CD4-positive, alpha-beta T cell (primary cell): Measurements from ENCODE around the gene IL17C. TPM values are rescaled to one million over a fixed set of nuclear protein-coding genes. Genes with fewer than 3 reads are reported as not detected.

Experiments used
- ATAC-seq: fragments of 200-7000 bp; cut with Tn5 transposase; one replicate; pipeline ENCODE4 v1.10.0; 2022; ENCODE audit warnings: mild to moderate bottlenecking; ENCODE audit not compliant: poor library complexity
- CTCF ChIA-PET: fragments of 350-600 bp; sonication (Branson Sonifier 250); formaldehyde crosslinking; loops from one replicate; lab custom pipeline; 2021; ENCODE audit warnings: antibody characterized with exemption, inconsistent platforms; lab: Charles Lee
- POLR2A ChIA-PET: fragments of 350-600 bp; sonication (Branson Sonifier 250); formaldehyde crosslinking; loops from one replicate; lab custom pipeline; 2021; ENCODE audit warnings: antibody characterized with exemption, inconsistent platforms; lab: Charles Lee
- DNase-seq, 14 experiments: peaks; one replicate each; pipeline ENCODE4 v3.0.0-alpha.2; 2013 to 2020; ENCODE audit warnings: mixed read lengths in 2 of 14
- H3K27ac ChIP-seq, 2 donors: one replicate each; pipeline versions ENCODE4 v1.5.1 to v1.7.0; 2013; ENCODE audit warnings: low read length in 2 of 2, low read depth in 1 of 2, mild to moderate bottlenecking in 1 of 2
- H3K27me3 ChIP-seq, 2 experiments: 1 replicate in 1 of 2; 2 replicates in 1 of 2; pipeline versions ENCODE4 v1.6.1 to v1.7.0; 2013; ENCODE audit warnings: low read length in 2 of 2, control low read depth in 1 of 2, mild to moderate bottlenecking in 1 of 2, moderate library complexity in 1 of 2; ENCODE audit not compliant: insufficient read depth in 2 of 2, control insufficient read depth in 1 of 2
- H3K36me3 ChIP-seq: one replicate; pipeline ENCODE4 v1.6.1; 2013; ENCODE audit warnings: low read length, control low read depth; ENCODE audit not compliant: insufficient read depth
- H3K4me1 ChIP-seq: one replicate; pipeline ENCODE4 v1.6.1; 2013; ENCODE audit warnings: low read length, control low read depth; ENCODE audit not compliant: insufficient read depth
- H3K4me3 ChIP-seq: one replicate; pipeline ENCODE4 v1.5.1; 2013; ENCODE audit warnings: mild to moderate bottlenecking, low read length, moderate library complexity
- H3K9me3 ChIP-seq, 2 experiments: 1 replicate in 1 of 2; 2 replicates in 1 of 2; pipeline versions ENCODE4 v1.6.1 to v1.7.0; 2013; ENCODE audit warnings: low read length in 2 of 2, mild to moderate bottlenecking in 2 of 2, control low read depth in 1 of 2, moderate library complexity in 1 of 2; ENCODE audit not compliant: control insufficient read depth in 1 of 2, insufficient read depth in 1 of 2
- H3K27ac Mint-ChIP-seq: one replicate; pipeline ENCODE4 v1.8.0; 2020; ENCODE audit warnings: mixed read lengths
- H3K27me3 Mint-ChIP-seq: one replicate; pipeline ENCODE4 v1.8.0; 2021; ENCODE audit warnings: mixed read lengths
- H3K36me3 Mint-ChIP-seq: one replicate; pipeline ENCODE4 v1.8.0; 2021; ENCODE audit warnings: low read depth, mixed read lengths
- H3K4me1 Mint-ChIP-seq: one replicate; pipeline ENCODE4 v1.8.0; 2021; ENCODE audit warnings: low read depth, mixed read lengths
- H3K4me3 Mint-ChIP-seq: one replicate; pipeline ENCODE4 v1.8.0; 2020; ENCODE audit warnings: mild to moderate bottlenecking, mixed read lengths
- H3K9me3 Mint-ChIP-seq: one replicate; pipeline ENCODE4 v1.8.0; 2020; ENCODE audit warnings: mixed read lengths
- intact Hi-C, 2 experiments: fragments of 100-400 bp; cut with DNase I in 1 of 2; cut with micrococcal nuclease in 1 of 2; formaldehyde crosslinking; loops; one replicate each; pipeline versions ENCODE4 v1.15.1 to v1.9.0; 2023 to 2025; cut with DNase I, micrococcal nuclease
- total RNA-seq, 174 experiments: library from RNA in 2 of 174; stranded (reverse) in 2 of 174; gene quantifications; one replicate each; pipeline ENCODE4 v1.2.3 and lab custom pipeline; 2021 to 2026
- TF ChIP-seq, protein P1 (sequence below): fragments of 200-600 bp; IDR thresholded peaks from one replicate; pipeline ENCODE4 v1.8.0; 2022; ENCODE audit warnings: antibody characterized with exemption, mild to moderate bottlenecking

Gene IL17C
- total RNA-seq, 2 experiments from 2014 or later, result 0.77 TPM; not detected in 1

DNA sequence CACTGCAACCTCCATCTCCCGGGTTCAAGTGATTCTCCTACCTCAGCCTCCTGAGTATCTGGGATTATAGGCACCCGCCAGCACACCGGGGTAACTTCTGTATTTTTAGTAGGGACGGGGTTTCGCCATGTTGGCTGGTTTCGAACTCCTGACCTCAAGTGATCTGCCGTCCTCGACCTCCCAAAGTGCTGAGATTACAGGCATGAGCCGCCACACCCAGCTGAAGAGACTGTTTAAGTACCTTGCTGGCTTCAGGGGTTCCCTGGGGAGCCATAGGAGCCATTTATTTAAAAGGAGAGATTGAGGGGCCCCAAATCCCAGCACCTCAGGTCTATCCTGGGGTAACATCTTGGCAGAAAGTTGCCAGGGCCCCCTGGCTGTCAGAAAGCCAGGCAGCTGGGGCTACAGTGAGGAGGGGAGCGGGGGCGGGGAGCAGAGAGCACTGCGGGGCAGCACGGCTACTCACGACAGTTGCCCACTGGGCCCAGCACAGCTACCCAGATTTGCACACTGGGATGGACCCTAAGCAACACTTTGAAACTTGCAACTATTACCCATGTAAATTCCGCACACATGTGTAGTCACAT is 46.3 kb downstream of the IL17C start:
- Mint-ChIP-seq H3K27ac (peak overlapping the region; percentile 80), H3K4me3 (peak overlapping the region; percentile 87), H3K36me3 (peaks cover 19% of the 10 kb centered on the region), H3K4me1 (peaks cover 50% of the 10 kb centered on the region), H3K27me3 (no peaks in the 10 kb centered on the region), H3K9me3 (no peaks in the 10 kb centered on the region)
- H3K4me1 ChIP-seq, result peaks cover 78% of the 10 kb centered on the region
- POLR2A ChIA-PET, result interaction anchor here (0.7 to 4.7 kb wide), 4 partner anchors 12 to 46 kb away, joined by 3 to 71 read pairs (median 4); partner anchors contain the start of genes CTU2 and RNF166
- CTCF ChIA-PET, result interaction anchor here (0.7 to 2.3 kb wide), 10 partner anchors 9 to 115 kb away, joined by 3 to 23 read pairs (median 6); partner anchors contain the start of genes CTU2, MVD, RNF166 and ZC3H18
- H3K27me3 ChIP-seq, result no peaks in the 10 kb centered on the region
- TF ChIP-seq, protein P1, sequence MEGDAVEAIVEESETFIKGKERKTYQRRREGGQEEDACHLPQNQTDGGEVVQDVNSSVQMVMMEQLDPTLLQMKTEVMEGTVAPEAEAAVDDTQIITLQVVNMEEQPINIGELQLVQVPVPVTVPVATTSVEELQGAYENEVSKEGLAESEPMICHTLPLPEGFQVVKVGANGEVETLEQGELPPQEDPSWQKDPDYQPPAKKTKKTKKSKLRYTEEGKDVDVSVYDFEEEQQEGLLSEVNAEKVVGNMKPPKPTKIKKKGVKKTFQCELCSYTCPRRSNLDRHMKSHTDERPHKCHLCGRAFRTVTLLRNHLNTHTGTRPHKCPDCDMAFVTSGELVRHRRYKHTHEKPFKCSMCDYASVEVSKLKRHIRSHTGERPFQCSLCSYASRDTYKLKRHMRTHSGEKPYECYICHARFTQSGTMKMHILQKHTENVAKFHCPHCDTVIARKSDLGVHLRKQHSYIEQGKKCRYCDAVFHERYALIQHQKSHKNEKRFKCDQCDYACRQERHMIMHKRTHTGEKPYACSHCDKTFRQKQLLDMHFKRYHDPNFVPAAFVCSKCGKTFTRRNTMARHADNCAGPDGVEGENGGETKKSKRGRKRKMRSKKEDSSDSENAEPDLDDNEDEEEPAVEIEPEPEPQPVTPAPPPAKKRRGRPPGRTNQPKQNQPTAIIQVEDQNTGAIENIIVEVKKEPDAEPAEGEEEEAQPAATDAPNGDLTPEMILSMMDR, result no peak
- DNase-seq (no peak), ATAC-seq (no peak)
- no peaks in the 10 kb centered on the region for H3K9me3 ChIP-seq
- intact Hi-C loops, result loop anchor here (2.0 to 5.0 kb wide), 4 partner anchors 20 to 232 kb away; partner anchors contain the start of genes CYBA (in 2 of the 2), IL17C (in 1 of the 2) and ZFPM1 (in 1 of the 2)
- peak overlapping the region; percentile 77 for H3K4me3 ChIP-seq
- H3K36me3 ChIP-seq, result peaks cover 25% of the 10 kb centered on the region
- H3K27ac ChIP-seq, result no peak overlapping the region

DNA sequence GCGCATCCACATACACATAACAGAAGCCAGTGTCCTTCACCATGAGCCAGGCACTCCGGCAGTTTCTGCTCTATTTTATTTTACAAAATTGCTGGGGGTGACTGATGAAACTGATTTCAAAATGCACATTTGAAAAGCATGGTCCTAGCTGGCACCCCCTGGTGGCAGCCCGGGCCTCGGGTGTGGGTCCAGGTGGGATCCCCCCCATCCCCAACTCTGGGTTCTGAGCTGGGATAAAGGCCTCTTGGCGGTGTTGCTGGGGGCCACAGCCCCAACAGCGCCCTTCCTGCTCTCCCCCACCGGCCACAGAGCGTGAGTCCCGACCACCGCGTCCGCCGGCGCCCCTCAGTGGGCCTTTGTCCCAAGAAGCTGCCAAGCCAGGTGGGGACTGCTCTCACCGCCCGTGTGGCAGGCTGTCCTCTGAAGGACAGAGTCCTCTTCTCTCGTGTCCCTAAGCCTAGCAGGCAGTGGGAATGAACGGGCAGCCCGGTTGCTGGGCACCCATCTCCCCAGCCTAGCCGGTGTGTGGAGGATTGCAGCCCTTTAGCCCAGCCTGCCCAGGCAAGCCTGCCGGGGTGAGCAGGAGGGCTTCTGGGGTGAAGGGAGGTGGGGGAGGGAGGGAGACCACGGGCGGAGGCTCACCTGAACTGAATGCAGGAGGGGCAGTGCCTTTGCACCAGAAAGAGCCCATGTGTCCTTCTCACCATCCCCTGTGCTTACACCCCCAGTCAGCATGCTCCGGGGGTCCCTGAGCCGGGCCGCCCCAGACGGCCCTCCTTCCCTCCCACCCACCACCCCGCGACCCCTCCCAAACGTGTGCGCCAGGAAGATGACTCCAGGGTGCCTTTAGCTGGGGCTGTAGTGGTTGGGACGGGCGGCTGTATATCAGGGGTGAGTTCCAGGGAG is 47.0 kb downstream of the IL17C start:
- ChIA-PET POLR2A (interaction anchor here (0.7 to 4.7 kb wide), 5 partner anchors 12 to 46 kb away, joined by 3 to 71 read pairs (median 3); partner anchors contain the start of genes CTU2, CYBA and RNF166), CTCF (interaction anchor here (0.7 to 2.3 kb wide), 10 partner anchors 8 to 115 kb away, joined by 3 to 23 read pairs (median 6); partner anchors contain the start of genes CTU2, MVD, RNF166 and ZC3H18)
- DNase-seq (peak; percentile 44 to 80 (median 58)), ATAC-seq (peak; percentile 26)
- Mint-ChIP-seq H3K27ac (peak overlapping the region; percentile 80), H3K36me3 (peaks cover 14% of the 10 kb centered on the region), H3K4me1 (peaks cover 55% of the 10 kb centered on the region), H3K4me3 (peak overlapping the region; percentile 87), H3K9me3 (no peaks in the 10 kb centered on the region), H3K27me3 (no peaks in the 10 kb centered on the region)
- Histone ChIP-seq H3K36me3 (peaks cover 18% of the 10 kb centered on the region), H3K4me3 (peak overlapping the region; percentile 77), H3K27me3 (no peaks in the 10 kb centered on the region), H3K9me3 (no peaks in the 10 kb centered on the region), H3K27ac (peak overlapping the region; percentile 29 to 56), H3K4me1 (peaks cover 80% of the 10 kb centered on the region)
- intact Hi-C loops, result loop anchor here (1.0 to 5.0 kb wide), 6 partner anchors 15 to 233 kb away; partner anchors contain the start of genes CYBA (in 2 of the 2), MVD (in 1 of the 2) and ZFPM1 (in 1 of the 2)
- TF ChIP-seq, protein P1, result peak; percentile 71

DNA sequence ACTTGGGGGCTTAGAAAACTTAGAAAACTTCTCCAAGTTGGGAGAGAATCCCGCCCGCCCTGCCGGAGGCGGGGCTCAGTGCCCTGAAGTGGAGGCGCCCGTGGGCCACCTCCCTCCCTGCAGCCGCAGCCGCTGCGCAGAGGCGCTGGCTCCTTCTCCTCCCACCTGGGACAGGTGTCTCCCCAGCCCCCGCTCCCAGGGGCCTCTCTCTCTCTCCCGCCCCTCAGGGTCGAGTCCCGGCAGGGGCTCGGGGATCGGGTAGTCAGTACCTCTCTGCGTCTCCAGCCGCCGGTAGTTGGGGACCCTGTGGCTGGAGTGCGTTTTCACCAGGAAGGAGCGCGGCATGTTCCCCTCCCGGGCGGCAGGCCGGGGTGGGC is 47.7 kb downstream of the IL17C start:
- peaks cover 58% of the 10 kb centered on the region for H3K4me1 Mint-ChIP-seq

More for the DNA sequence above, 47.7 kb downstream of the IL17C start:
- Mint-ChIP-seq H3K4me3 (peak overlapping the region; percentile 87), H3K27ac (peak overlapping the region; percentile 80), H3K27me3 (no peaks in the 10 kb centered on the region), H3K36me3 (peaks cover 10% of the 10 kb centered on the region), H3K9me3 (no peaks in the 10 kb centered on the region)
- peak; percentile 64 for ATAC-seq
- no peaks in the 10 kb centered on the region for H3K27me3 ChIP-seq
- intact Hi-C loops, result loop anchor here (1.0 to 5.0 kb wide), 5 partner anchors 14 to 234 kb away; partner anchors contain the start of genes CYBA (in 2 of the 2), MVD (in 1 of the 2) and ZFPM1 (in 1 of the 2)
- H3K4me3 ChIP-seq, result peak overlapping the region; percentile 77
- ChIA-PET POLR2A (interaction anchor here (1.1 to 4.7 kb wide), 2 partner anchors 17 to 35 kb away, joined by 3 to 71 read pairs; partner anchors contain the start of genes CTU2, CYBA and RNF166), CTCF (interaction anchor here (1.3 to 2.3 kb wide), 2 partner anchors 19 to 22 kb away, joined by 18 to 23 read pairs; partner anchors contain the start of genes CTU2, MVD and RNF166)
- peaks cover 80% of the 10 kb centered on the region for H3K4me1 ChIP-seq
- peaks cover 11% of the 10 kb centered on the region for H3K36me3 ChIP-seq
- peak in 11 of 14 experiments; percentile 33 to 80 (median 55) for DNase-seq
- H3K27ac ChIP-seq, result peak overlapping the region; percentile 29 to 53
- H3K9me3 ChIP-seq, result no peaks in the 10 kb centered on the region
- TF ChIP-seq, protein P1, result no peak
